Inflammatory macrophage treated with lipopolysaccharide for 1 hour (primary cell): ENCODE results near the gene POLD1.
A peak's percentile ranks its signal among the peaks of the same experiment; 100 is the strongest.
"Not testable (repeated sequence)": the region's sequence is repeated elsewhere in the genome, so short reads cannot be mapped to it uniquely, and the experiment has no call there.

Experiments used
- DNase-seq, 2 donors: peaks; one replicate each; pipeline ENCODE4 v3.0.0-alpha.2; 2020 to 2022

Gene POLD1

DNA sequence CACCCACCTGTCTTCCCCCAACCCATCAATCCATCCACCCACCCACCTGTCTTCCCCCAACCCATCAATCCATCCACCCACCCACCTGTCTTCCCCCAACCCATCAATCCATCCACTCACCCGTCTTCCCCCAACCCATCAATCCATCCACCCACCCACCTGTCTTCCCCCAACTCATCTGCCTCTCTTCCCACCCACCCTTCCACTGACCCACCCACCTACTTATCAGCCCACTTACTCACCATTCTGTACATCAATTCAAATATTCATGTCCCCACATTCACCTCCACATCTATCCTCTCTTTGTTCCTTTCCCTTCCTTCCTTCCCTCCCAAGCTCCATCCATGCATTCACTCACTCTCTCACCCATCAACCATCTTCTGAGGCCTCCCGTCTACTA is 55.0 kb downstream of the POLD1 start:
- not testable (repeated sequence) for DNase-seq

GRCh38 chr19:50444059-50444458 is 59.9 kb downstream of the POLD1 start:
- no peak for DNase-seq

- no peak for DNase-seq
Measured at GRCh38 chr19:50447053-50447452, 62.9 kb downstream of the POLD1 start.

DNA sequence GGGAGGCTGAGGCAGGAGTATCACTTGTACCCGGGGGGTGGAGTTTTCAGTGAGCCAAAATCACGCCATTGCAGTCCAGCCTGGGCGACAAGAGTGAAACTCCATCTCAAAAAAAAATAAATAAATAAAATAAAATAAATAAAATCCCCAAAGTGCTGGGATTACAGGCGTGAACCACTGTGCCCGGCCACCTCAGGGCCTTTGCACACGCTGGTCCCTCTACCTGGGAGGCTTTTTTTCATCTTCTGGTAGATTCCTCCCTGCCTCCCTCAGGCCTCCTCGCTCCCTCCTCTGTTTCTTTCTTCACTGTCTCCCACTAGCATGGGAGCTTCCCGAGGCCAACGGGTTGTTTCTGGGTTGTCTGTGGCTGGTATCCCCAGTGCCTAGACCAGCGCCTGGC is 63.6 kb downstream of the POLD1 start:
- DNase-seq = no peak

DNA sequence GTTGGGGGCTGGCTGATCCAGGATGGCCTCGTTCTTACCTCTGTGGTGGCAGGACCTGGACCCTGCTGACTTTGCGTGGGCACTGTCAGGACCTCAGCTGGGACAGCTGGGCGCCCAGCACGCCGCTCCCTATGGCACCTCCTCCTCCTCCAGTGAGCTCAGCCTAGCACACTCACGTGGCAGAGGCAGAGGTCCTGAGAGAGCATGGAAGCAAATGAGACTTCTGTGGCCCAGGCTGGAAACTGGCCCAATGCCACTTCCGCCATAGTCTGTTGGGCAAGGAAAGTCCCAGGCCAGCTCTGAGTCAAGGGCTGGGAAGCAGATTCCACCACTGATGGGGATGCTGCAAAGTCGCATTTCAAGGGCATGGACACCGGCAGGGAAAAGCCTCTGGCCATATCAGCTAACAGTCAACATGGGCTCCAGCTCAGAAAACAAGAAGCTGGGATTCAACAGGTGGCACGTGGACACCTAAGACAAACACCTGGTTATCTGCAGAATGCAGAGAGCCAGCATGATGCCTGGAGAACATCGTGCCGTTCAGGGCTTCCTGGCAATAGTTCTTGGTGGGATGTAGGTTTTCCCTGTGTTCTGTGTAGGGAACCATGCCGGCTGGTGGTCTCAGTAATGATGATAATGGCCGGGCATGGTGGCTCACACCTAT is 65.2 kb downstream of the POLD1 start:
- no peak for DNase-seq

- no peak for DNase-seq
Measured at GRCh38 chr19:50450369-50451222, 66.4 kb downstream of the POLD1 start.

GRCh38 chr19:50451223-50451534 is 67.0 kb downstream of the POLD1 start:
- no peak for DNase-seq

DNA sequence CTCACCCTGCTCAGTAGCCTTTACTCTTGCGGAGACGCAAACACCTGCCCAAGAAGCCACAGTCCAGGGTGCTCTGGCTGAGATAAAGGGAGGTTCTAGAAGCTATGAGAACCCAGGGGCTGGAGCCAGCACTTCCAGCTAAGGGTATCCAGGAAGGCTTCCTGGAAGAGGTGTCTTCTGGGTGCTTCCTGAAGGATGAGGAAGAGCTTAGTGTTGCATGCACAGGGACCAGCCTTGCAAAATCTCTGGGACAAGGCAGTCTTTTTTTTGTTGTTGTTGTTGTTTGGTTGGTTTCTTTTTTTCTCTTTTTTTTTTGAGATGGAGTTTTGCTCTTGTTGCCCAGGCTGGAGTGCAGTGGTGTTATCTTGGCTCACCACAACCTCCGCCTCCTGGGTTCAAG is 69.1 kb downstream of the POLD1 start:
- DNase-seq = no peak

DNA sequence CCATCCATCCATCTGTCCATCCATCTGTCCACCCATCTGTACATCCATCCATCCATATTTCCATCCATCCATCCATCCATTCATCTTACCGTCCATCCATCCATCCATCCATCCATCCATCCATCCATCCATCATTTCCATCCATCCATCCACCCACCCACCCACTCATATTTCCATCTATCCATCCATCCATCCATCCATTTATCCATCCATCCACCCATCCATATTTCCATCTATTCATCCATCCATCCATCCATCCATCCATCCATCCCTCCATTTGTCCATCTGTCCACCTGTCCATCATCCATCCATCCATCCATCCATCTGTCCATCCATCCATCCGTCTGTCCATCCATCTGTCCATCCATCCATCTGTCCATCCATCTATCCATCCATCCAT is 71.8 kb downstream of the POLD1 start:
- no peak for DNase-seq

- DNase-seq = no peak
Measured at GRCh38 chr19:50457300-50457699, 73.2 kb downstream of the POLD1 start.

GRCh38 chr19:50458396-50459066 is 74.4 kb downstream of the POLD1 start:
- no peak for DNase-seq

DNA sequence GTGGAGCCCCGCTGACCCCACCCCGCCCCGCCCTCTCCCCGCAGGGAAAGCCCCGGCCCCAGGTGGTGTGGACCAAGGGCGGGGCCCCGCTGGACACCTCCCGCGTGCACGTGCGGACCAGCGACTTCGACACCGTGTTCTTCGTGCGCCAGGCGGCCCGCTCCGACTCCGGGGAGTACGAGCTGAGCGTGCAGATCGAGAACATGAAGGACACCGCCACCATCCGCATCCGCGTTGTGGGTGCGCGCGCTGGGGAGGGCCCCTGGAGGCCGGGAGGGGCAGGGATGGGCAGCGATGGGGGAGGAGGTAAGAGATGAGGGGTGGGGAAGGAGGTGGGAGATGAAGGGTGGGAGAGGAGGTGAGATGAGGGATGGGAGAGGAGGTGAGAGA is 74.9 kb downstream of the POLD1 start:
- no peak for DNase-seq

- no peak for DNase-seq
Measured at GRCh38 chr19:50459638-50460037, 75.5 kb downstream of the POLD1 start.

DNA sequence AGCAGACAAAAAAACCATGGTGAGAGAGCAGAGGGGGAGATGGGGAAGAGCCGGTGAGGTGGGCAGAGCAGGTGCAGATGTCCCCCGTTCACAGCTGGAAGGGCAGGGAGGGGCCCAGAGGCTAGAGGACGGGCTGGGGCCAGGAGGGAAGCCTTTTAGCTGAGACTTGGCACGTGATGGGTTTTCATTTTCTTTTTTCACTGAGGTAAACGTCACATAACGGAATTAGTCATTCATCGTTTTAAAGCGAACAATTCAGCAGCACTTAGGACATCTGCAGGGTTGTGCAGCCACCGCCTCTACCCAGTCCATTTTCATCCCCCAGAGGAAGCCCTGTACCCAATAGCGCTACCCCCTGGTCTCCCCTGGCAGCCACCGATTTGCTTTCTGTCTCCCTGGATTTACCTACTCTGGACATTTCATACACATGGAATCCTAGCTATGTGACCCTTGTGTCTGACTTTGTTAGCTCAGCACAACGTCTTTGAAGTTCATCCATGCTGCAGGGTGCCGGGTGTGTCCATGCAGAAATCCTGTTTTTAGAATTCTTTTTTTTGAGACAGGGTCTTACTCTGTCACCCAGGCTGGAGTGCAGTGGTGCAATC is 76.1 kb downstream of the POLD1 start:
- no peak for DNase-seq

DNA sequence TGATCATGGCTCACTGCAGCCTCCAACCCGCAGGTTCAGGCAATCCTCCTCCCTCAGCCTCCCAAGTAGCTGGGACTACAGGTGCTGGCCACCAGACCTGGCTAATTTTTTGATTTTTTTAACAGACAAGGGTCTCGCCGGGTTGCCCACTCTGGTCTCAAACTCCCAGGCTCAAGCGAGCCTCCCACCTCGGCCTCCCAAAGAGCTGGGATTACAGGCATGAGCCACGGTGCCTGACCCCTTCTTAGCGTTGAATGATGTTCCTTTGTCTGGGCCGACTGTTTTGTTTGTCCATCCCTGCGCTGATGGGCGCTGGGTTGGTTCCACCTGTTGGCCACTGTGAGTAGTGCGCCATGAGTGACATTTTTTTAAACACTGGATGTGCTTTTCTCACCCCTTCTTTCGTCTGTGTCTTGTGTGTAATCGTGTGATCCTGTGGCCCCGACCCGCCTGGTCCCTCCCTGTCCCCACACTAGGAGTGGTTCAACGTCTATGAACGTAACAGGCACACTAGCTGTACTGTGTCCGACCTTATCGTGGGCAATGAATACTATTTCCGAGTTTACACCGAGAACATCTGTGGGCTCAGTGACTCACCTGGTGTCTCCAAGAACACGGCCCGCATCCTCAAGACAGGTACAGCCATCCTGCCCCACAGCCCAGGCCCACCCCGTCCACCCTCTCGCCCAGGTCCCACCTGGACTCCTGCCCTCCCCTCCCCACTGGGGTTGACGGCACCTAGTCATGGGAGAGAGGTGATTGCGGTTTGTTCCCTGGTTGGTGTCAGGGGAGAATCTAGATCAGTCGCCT is 77.1 kb downstream of the POLD1 start:
- DNase-seq = peak; percentile 32 to 81

- DNase-seq = no peak
Measured at GRCh38 chr19:50462970-50463369, 78.8 kb downstream of the POLD1 start.

GRCh38 chr19:50464348-50464747 is 80.2 kb downstream of the POLD1 start:
- no peak for DNase-seq

- no peak for DNase-seq
Measured at GRCh38 chr19:50465000-50465399, 80.9 kb downstream of the POLD1 start.

DNA sequence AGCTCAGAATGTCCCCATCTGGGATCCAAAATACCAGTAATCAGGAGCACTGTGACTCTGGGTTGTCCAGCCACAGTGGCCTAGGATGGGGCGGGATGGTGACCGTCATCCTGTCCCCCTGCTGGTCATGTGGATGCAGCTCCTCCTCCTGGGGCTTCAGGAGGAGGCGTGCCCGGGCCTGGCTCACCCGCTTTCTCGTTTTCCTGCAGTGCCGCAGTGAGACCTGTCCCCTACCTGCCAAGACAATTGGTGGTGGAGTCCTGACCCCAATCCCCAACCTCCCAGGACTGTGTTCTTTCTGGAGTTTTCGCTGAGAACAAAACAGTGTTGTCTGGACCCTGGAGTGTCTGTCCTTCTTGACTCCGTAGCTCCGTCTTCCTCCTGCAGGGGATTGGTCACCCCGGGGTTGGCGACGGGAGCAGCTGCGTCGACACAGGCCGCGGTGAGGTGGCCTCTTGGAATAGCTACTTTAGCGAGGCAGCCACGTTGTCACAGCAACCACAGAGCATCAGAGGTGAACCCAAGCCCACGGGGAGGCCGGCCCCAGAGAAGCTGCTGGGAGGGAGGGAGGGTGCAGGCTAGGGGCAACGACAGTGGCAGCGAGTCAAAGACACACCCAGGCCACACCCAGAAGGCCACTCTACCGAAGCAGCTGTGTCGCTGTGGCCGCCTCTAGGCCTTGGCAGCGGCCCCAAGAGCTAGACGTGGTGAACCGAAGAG is 82.0 kb downstream of the POLD1 start:
- no peak for DNase-seq

DNA sequence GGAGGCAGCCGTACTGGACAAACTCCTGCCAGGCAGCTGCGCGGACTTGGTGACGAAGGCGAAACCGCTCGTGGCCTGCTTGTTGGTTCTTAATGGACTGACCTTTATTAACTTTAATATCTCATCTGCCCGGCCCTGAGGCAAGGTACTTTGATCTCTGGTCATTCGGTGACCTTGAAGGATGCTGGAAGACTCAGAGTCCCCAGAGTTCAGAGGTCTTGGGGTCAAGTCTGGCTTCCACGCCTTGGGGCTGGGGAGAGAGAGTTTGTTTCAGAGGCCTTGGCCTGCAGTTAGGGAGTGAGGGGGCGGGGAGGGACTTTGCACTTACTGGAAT is 82.5 kb downstream of the POLD1 start:
- DNase-seq = no peak

DNA sequence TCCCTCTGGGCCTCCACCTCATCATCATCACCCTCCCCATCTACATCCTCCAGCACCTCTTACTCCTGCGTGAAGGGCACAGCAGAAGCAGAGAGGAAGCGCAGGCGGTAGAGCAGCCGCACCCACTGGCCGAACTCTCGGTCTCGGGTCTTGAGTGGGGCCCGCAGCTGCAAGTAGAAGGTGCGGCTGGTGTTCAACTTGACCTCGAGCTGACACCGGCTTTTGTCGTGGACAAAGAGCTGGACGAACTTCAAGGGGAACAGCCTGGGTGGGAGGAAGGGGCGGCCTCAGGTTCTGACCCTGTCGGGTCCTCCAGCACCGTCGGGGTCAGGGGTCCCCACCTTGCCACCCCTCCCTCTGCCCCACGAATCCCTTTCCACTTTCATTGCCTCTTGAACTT is 83.4 kb downstream of the POLD1 start:
- no peak for DNase-seq
